GM21526 (cell line): ENCODE measurements around the gene FGR.

Experiments used
- ATAC-seq: cut with Tn5 transposase; IDR thresholded peaks from one replicate; pipeline ENCODE4 v1.9.1; 2021; ENCODE audit warnings: moderate library complexity; ENCODE audit not compliant: unreplicated experiment, low FRiP score

FGR gene

GRCh38 chr1:27590917-27591508 is 44.0 kb downstream of the FGR start:
- ATAC-seq: no peak

GRCh38 chr1:27589841-27590426 is 45.1 kb downstream of the FGR start:
- ATAC-seq: no peak

GRCh38 chr1:27589441-27589840 is 45.5 kb downstream of the FGR start:
- ATAC-seq: no peak

GRCh38 chr1:27588256-27589232 is 46.4 kb downstream of the FGR start:
- ATAC-seq: no peak

- ATAC-seq: no peak
Observed at GRCh38 chr1:27585684-27586083, 49.3 kb downstream of the FGR start.

GRCh38 chr1:27584453-27584852 is 50.5 kb downstream of the FGR start:
- no peak for ATAC-seq

GRCh38 chr1:27583479-27583878 is 51.5 kb downstream of the FGR start:
- no peak for ATAC-seq

GRCh38 chr1:27581823-27582243 is 53.2 kb downstream of the FGR start:
- no peak for ATAC-seq

GRCh38 chr1:27577504-27578188 is 57.3 kb downstream of the FGR start:
- ATAC-seq: no peak

- ATAC-seq: no peak
Observed at GRCh38 chr1:27576806-27577227, 58.2 kb downstream of the FGR start.

GRCh38 chr1:27575840-27576331 is 59.1 kb downstream of the FGR start:
- no peak for ATAC-seq

- ATAC-seq: no peak
Observed at GRCh38 chr1:27574871-27575831, 59.8 kb downstream of the FGR start.

- ATAC-seq: no peak
Observed at GRCh38 chr1:27574001-27574781, 60.8 kb downstream of the FGR start.

- no peak for ATAC-seq
Observed at GRCh38 chr1:27572679-27573426, 62.1 kb downstream of the FGR start.

GRCh38 chr1:27572019-27572678 is 62.8 kb downstream of the FGR start:
- ATAC-seq: no peak

- ATAC-seq: no peak
Observed at GRCh38 chr1:27571439-27572018, 63.5 kb downstream of the FGR start.

- ATAC-seq: no peak
Observed at GRCh38 chr1:27570784-27571183, 64.2 kb downstream of the FGR start.
